PC-3 (cell line): ENCODE results near the gene LAGE3.

Experiments used
- CTCF ChIP-seq: fragments of 300-600 bp; sonication (generic); conservative IDR thresholded peaks from 2 replicates; pipeline ENCODE4 v1.5.1; 2017; ENCODE audit warnings: antibody characterized with exemption, low read depth, mild to moderate bottlenecking, low read length
- EZH2 ChIP-seq: fragments of 300-600 bp; sonication (generic); IDR thresholded peaks from one replicate; pipeline ENCODE4 v1.6.1; 2017; ENCODE audit warnings: antibody characterized with exemption, mild to moderate bottlenecking, low read length; ENCODE audit not compliant: unreplicated experiment

GRCh38 chrX:154525606-154526490 lies 46.8 kb upstream of the LAGE3 start:
- TF ChIP-seq CTCF (no peak), EZH2 (no peak)
